HFFc6 (cell line): Measurements from ENCODE around the gene ATXN1. TPM values are rescaled to one million over a fixed set of nuclear protein-coding genes. Genes with fewer than 3 reads are reported as not detected.

Experiments used
- DNase-seq: peaks from one replicate; pipeline ENCODE4 v3.0.0-alpha.2; 2018
- H3K27ac Mint-ChIP-seq: 2 replicates; pipeline ENCODE4 v1.8.0; 2020; ENCODE audit warnings: mild to moderate bottlenecking, mixed read lengths
- H3K27me3 Mint-ChIP-seq: 2 replicates; pipeline ENCODE4 v1.8.0; 2021; ENCODE audit warnings: mild to moderate bottlenecking, moderate library complexity, mixed read lengths; ENCODE audit not compliant: insufficient read depth
- H3K36me3 Mint-ChIP-seq: 2 replicates; pipeline ENCODE4 v1.8.0; 2021; ENCODE audit warnings: low read depth, mixed read lengths
- H3K4me1 Mint-ChIP-seq: 2 replicates; pipeline ENCODE4 v1.8.0; 2020; ENCODE audit warnings: low read depth, mixed read lengths
- H3K4me3 Mint-ChIP-seq: 2 replicates; pipeline ENCODE4 v1.8.0; 2020; ENCODE audit warnings: mild to moderate bottlenecking, moderate library complexity, mixed read lengths
- H3K9me3 Mint-ChIP-seq: 2 replicates; pipeline ENCODE4 v1.8.0; 2020; ENCODE audit warnings: mild to moderate bottlenecking, mixed read lengths
- CTCF ChIP-seq: fragments of 200-600 bp; sonication (generic); IDR thresholded peaks from 2 replicates; pipeline ENCODE4 v1.5.0; 2021; ENCODE audit warnings: antibody characterized with exemption, mild to moderate bottlenecking
- total RNA-seq, 6 experiments: library from RNA; stranded (reverse); fragmentation: NEBNext Ultra II Directional; extraction: Animal tissue kit (Norgen Biotek cat#: 25700); gene quantifications; 2 replicates in 1 of 6; 3 replicates in 5 of 6; pipeline ENCODE4 v1.2.3, GENCODE V29; 2021

Gene ATXN1
- total RNA-seq, 6 experiments from 2014 or later: 28.2 to 41.5 (median 30.5) TPM

GRCh38 chr6:16403831-16404230 is 357.4 kb downstream of the ATXN1 start:
- peaks cover 72% of the 10 kb centered on the region for H3K4me1 Mint-ChIP-seq
- H3K36me3 Mint-ChIP-seq: peaks cover 32% of the 10 kb centered on the region
- H3K27me3 Mint-ChIP-seq: peaks cover 4% of the 10 kb centered on the region
- no peak overlapping the region for H3K4me3 Mint-ChIP-seq
- no peak for DNase-seq
- no peaks in the 10 kb centered on the region for H3K9me3 Mint-ChIP-seq
- H3K27ac Mint-ChIP-seq: no peak overlapping the region
- TF ChIP-seq CTCF: peak; percentile 68

GRCh38 chr6:16402581-16402900 is 358.7 kb downstream of the ATXN1 start:
- Mint-ChIP-seq H3K36me3 (peaks cover 27% of the 10 kb centered on the region), H3K4me1 (peaks cover 85% of the 10 kb centered on the region), H3K27me3 (peaks cover 4% of the 10 kb centered on the region), H3K27ac (no peak overlapping the region), H3K9me3 (no peaks in the 10 kb centered on the region), H3K4me3 (no peak overlapping the region)
- no peak for DNase-seq
- TF ChIP-seq CTCF: no peak

GRCh38 chr6:16400248-16400760 is 361.0 kb downstream of the ATXN1 start:
- DNase-seq: no peak
- Mint-ChIP-seq H3K27ac (no peak overlapping the region; the same call in 1 of the 2 replicates), H3K27me3 (peaks cover 3% of the 10 kb centered on the region; the same call in 1 of the 2 replicates), H3K4me1 (peaks cover 80% of the 10 kb centered on the region), H3K36me3 (peaks cover 21% of the 10 kb centered on the region), H3K4me3 (peak overlapping the region; percentile 5; the same call in 1 of the 2 replicates), H3K9me3 (no peaks in the 10 kb centered on the region)
- no peak for TF ChIP-seq CTCF

GRCh38 chr6:16399695-16400094 is 361.6 kb downstream of the ATXN1 start:
- Mint-ChIP-seq H3K36me3 (peaks cover 21% of the 10 kb centered on the region), H3K4me3 (no peak overlapping the region), H3K27ac (no peak overlapping the region), H3K9me3 (no peaks in the 10 kb centered on the region), H3K4me1 (peaks cover 74% of the 10 kb centered on the region), H3K27me3 (peaks cover 3% of the 10 kb centered on the region; the same call in 1 of the 2 replicates)
- TF ChIP-seq CTCF: no peak
- no peak for DNase-seq

GRCh38 chr6:16399158-16399557 is 362.1 kb downstream of the ATXN1 start:
- Mint-ChIP-seq H3K4me3 (0 out of 2 replicates have a peak overlapping the region, but pooled peaks have one; percentile 29), H3K9me3 (no peaks in the 10 kb centered on the region), H3K36me3 (peaks cover 21% of the 10 kb centered on the region), H3K27ac (peak overlapping the region; percentile 80), H3K4me1 (peaks cover 69% of the 10 kb centered on the region), H3K27me3 (no peaks in the 10 kb centered on the region)
- TF ChIP-seq CTCF: no peak
- DNase-seq: no peak
